Right lobe of liver (tissue), 4 donors: ENCODE results near the gene BICC1.

Experiments used
- POLR2A ChIP-seq: fragments of 450-650 bp; IDR thresholded peaks from one replicate; pipeline ENCODE4 v1.6.1; 2017; ENCODE audit warnings: antibody characterized with exemption, mild to moderate bottlenecking
- TF ChIP-seq, protein P1 (sequence below), 4 donors: fragments of 200-600 bp in 3 of 4; fragments of 450-650 bp in 1 of 4; IDR thresholded peaks; one replicate each; pipeline versions ENCODE4 v1.5.1 to v1.8.0; 2016 to 2022; ENCODE audit warnings: antibody characterized with exemption in 4 of 4, mild to moderate bottlenecking in 2 of 4
- donor health status: DM: no; HTN: no; CAD: no.
- donor health status: DM: no; HTN: no; CAD: no.
- donor health status: DM: no; HTN: yes; CAD: no.

DNA sequence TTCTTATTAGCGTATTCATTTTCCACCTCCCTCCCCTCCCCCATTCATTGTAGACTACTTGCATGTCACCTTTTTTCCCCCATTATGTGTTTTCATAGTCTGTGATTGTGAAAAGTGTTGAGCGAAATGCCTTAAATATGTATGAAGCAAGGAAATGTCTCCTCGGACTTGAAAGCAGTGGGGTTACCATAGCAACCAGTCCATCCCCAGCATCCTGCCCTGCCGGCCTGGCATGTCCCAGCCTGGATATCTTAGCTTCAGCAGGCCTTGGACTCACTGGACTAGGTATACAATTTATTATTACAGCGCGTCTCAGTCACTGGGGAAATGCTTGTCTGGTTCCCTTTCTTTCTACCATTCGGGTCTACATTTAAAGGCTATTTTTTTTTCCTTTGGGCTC, 283.6 kb downstream of the BICC1 start:
- TF ChIP-seq, protein P1, sequence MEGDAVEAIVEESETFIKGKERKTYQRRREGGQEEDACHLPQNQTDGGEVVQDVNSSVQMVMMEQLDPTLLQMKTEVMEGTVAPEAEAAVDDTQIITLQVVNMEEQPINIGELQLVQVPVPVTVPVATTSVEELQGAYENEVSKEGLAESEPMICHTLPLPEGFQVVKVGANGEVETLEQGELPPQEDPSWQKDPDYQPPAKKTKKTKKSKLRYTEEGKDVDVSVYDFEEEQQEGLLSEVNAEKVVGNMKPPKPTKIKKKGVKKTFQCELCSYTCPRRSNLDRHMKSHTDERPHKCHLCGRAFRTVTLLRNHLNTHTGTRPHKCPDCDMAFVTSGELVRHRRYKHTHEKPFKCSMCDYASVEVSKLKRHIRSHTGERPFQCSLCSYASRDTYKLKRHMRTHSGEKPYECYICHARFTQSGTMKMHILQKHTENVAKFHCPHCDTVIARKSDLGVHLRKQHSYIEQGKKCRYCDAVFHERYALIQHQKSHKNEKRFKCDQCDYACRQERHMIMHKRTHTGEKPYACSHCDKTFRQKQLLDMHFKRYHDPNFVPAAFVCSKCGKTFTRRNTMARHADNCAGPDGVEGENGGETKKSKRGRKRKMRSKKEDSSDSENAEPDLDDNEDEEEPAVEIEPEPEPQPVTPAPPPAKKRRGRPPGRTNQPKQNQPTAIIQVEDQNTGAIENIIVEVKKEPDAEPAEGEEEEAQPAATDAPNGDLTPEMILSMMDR (IDR thresholded peaks at IDR 0.05): no peak
- TF ChIP-seq POLR2A: no peak
